H9 (cell line): ENCODE results near the gene PLD5. TPM values are rescaled to one million over a fixed set of nuclear protein-coding genes. Genes with fewer than 3 reads are reported as not detected.
A peak's percentile ranks its signal among the peaks of the same experiment; 100 is the strongest.

Experiments
- DNase-seq: peaks from one replicate; pipeline ENCODE4 v3.0.0-alpha.2; 2017
- H2AFZ ChIP-seq: one replicate; pipeline ENCODE4 v1.6.1; 2013; ENCODE audit warnings: mild to moderate bottlenecking, low read length, control low read depth, moderate library complexity
- H2AK5ac ChIP-seq: 2 replicates; pipeline ENCODE4 v1.6.1; 2013; ENCODE audit warnings: low read length, control low read depth, mixed read lengths; ENCODE audit not compliant: insufficient read length
- H2BK120ac ChIP-seq: one replicate; pipeline ENCODE4 v1.6.1; 2013; ENCODE audit warnings: low read depth, mild to moderate bottlenecking, low read length, control low read depth, inconsistent platforms; ENCODE audit not compliant: poor library complexity, severe bottlenecking
- H2BK12ac ChIP-seq: 2 replicates; pipeline ENCODE4 v1.6.1; 2013; ENCODE audit warnings: low read length, control low read depth, mixed read lengths, low read depth; ENCODE audit not compliant: insufficient read length
- H2BK15ac ChIP-seq: 2 replicates; pipeline ENCODE4 v1.6.1; 2013; ENCODE audit warnings: low read depth, low read length, control low read depth
- H2BK20ac ChIP-seq: one replicate; pipeline ENCODE4 v1.6.1; 2013; ENCODE audit warnings: low read depth, mild to moderate bottlenecking, low read length, control low read depth, inconsistent platforms; ENCODE audit not compliant: poor library complexity, severe bottlenecking
- H2BK5ac ChIP-seq: 2 replicates; pipeline ENCODE4 v1.6.1; 2013; ENCODE audit warnings: low read length, control low read depth, mixed read lengths; ENCODE audit not compliant: insufficient read length
- H3K14ac ChIP-seq: 2 replicates; pipeline ENCODE4 v1.6.1; 2013; ENCODE audit warnings: low read length, control low read depth; ENCODE audit not compliant: insufficient read depth
- H3K18ac ChIP-seq: 2 replicates; pipeline ENCODE4 v1.6.1; 2013; ENCODE audit warnings: low read depth, mild to moderate bottlenecking, mixed read lengths, low read length, control low read depth; ENCODE audit not compliant: insufficient read length
- H3K23ac ChIP-seq: 2 replicates; pipeline ENCODE4 v1.6.1; 2013; ENCODE audit warnings: low read length, control low read depth, mixed read lengths, low read depth; ENCODE audit not compliant: insufficient read length
- H3K23me2 ChIP-seq: 2 replicates; pipeline ENCODE4 v1.6.1; 2013; ENCODE audit warnings: low read depth, mild to moderate bottlenecking, mixed read lengths, low read length, control low read depth; ENCODE audit not compliant: insufficient read length, poor library complexity, severe bottlenecking
- H3K27ac ChIP-seq: 2 replicates; pipeline ENCODE4 v1.5.1; 2013; ENCODE audit warnings: low read length, control low read depth, mixed read lengths, low read depth; ENCODE audit not compliant: insufficient read length
- H3K27me3 ChIP-seq: 2 replicates; pipeline ENCODE4 v1.6.1; 2013; ENCODE audit warnings: low read length, control low read depth, inconsistent platforms; ENCODE audit not compliant: insufficient read depth
- H3K4ac ChIP-seq: 2 replicates; pipeline ENCODE4 v1.6.1; 2013; ENCODE audit warnings: low read depth, mild to moderate bottlenecking, control low read depth, inconsistent platforms, low read length, moderate library complexity
- H3K4me1 ChIP-seq: 2 replicates; pipeline ENCODE4 v1.6.1; 2013; ENCODE audit warnings: low read length, control low read depth, inconsistent platforms; ENCODE audit not compliant: insufficient read depth
- H3K4me2 ChIP-seq: 2 replicates; pipeline ENCODE4 v1.6.1; 2013; ENCODE audit warnings: low read length, control low read depth, mixed read lengths; ENCODE audit not compliant: insufficient read length, insufficient read depth
- H3K56ac ChIP-seq: 2 replicates; pipeline ENCODE4 v1.6.1; 2013; ENCODE audit warnings: low read depth, mild to moderate bottlenecking, mixed read lengths, low read length, control low read depth; ENCODE audit not compliant: insufficient read length
- H3K79me1 ChIP-seq: 2 replicates; pipeline ENCODE4 v1.6.1; 2013; ENCODE audit warnings: low read depth, mild to moderate bottlenecking, moderate library complexity, low read length, control low read depth, inconsistent platforms; ENCODE audit not compliant: insufficient read depth, poor library complexity, severe bottlenecking
- H3K79me2 ChIP-seq: 2 replicates; pipeline ENCODE4 v1.6.1; 2013; ENCODE audit warnings: low read length, control low read depth, inconsistent platforms; ENCODE audit not compliant: insufficient read depth
- H3K9ac ChIP-seq: 2 replicates; pipeline ENCODE4 v1.6.1; 2013; ENCODE audit warnings: low read length, control low read depth, mixed read lengths; ENCODE audit not compliant: insufficient read length; ENCODE audit errors: extremely low read depth
- H3K9me3 ChIP-seq: one replicate; pipeline ENCODE4 v1.6.1; 2013; ENCODE audit warnings: low read depth, low read length, inconsistent platforms; ENCODE audit not compliant: control insufficient read depth
- H3T11ph ChIP-seq: one replicate; pipeline ENCODE4 v1.6.1; 2013; ENCODE audit warnings: mild to moderate bottlenecking, low read length, control low read depth, inconsistent platforms
- H4K20me1 ChIP-seq: one replicate; pipeline ENCODE4 v1.6.1; 2013; ENCODE audit not compliant: control insufficient read depth, insufficient read length, insufficient read depth
- H4K5ac ChIP-seq: 2 replicates; pipeline ENCODE4 v1.6.1; 2013; ENCODE audit warnings: low read depth, mild to moderate bottlenecking, mixed read lengths, low read length, control low read depth; ENCODE audit not compliant: insufficient read length
- H4K8ac ChIP-seq: replicated peaks from 2 replicates; pipeline ENCODE4 v1.6.1; 2013; ENCODE audit warnings: low read length, control low read depth, mixed read lengths, low read depth; ENCODE audit not compliant: insufficient read length
- H4K91ac ChIP-seq: 2 replicates; pipeline ENCODE4 v1.6.1; 2013; ENCODE audit warnings: low read depth, mild to moderate bottlenecking, moderate library complexity, mixed read lengths, low read length, control low read depth; ENCODE audit not compliant: insufficient read length
- H3K27ac Mint-ChIP-seq, 3 experiments: 2 replicates in 2 of 3; 3 replicates in 1 of 3; pipeline ENCODE4 v1.8.0; 2020 to 2021; ENCODE audit warnings: mixed read lengths in 3 of 3, mild to moderate bottlenecking in 1 of 3, moderate library complexity in 1 of 3
- H3K27me3 Mint-ChIP-seq: 2 replicates; pipeline ENCODE4 v1.8.0; 2021; ENCODE audit warnings: low read depth, mild to moderate bottlenecking, moderate library complexity, mixed read lengths
- H3K36me3 Mint-ChIP-seq, 3 experiments: 2 replicates in 2 of 3; 3 replicates in 1 of 3; pipeline ENCODE4 v1.8.0; 2020 to 2021; ENCODE audit warnings: low read depth in 3 of 3, mixed read lengths in 3 of 3; ENCODE audit not compliant: insufficient read depth in 1 of 3
- H3K4me1 Mint-ChIP-seq, 2 experiments: 2 replicates each; pipeline ENCODE4 v1.8.0; 2020; ENCODE audit warnings: mixed read lengths in 2 of 2
- H3K4me3 Mint-ChIP-seq, 2 experiments: 2 replicates in 1 of 2; 3 replicates in 1 of 2; pipeline ENCODE4 v1.8.0; 2020 to 2021; ENCODE audit warnings: mild to moderate bottlenecking in 2 of 2, mixed read lengths in 2 of 2, moderate library complexity in 1 of 2
- H3K9me3 Mint-ChIP-seq, 2 experiments: 2 replicates in 1 of 2; 3 replicates in 1 of 2; pipeline ENCODE4 v1.8.0; 2020; ENCODE audit warnings: mild to moderate bottlenecking in 2 of 2, mixed read lengths in 2 of 2, moderate library complexity in 1 of 2
- CTCF ChIP-seq: fragments of 200-600 bp; sonication (generic); conservative IDR thresholded peaks from 3 replicates; pipeline ENCODE4 v1.8.0; 2021; ENCODE audit warnings: antibody characterized with exemption, mild to moderate bottlenecking
- WGBS: extraction: QIAGEN DNeasy Blood & Tissue Kit; methylation state at CpG from one replicate; pipeline ENCODE4 v1.1.7; 2013; ENCODE audit warnings: missing lambda C conversion rate, low lambda C conversion rate, mixed read lengths; ENCODE audit not compliant: insufficient read length; ENCODE audit errors: extremely low coverage; 5-methylcytosine and 5-hydroxymethylcytosine counted together
- total RNA-seq: library from RNA; stranded (reverse); gene quantifications from 2 replicates; pipeline ENCODE4 v1.2.1, GENCODE V29; 2021

The PLD5 gene
- total RNA-seq, 1 experiment from 2014 or later = 5.2 TPM

DNA sequence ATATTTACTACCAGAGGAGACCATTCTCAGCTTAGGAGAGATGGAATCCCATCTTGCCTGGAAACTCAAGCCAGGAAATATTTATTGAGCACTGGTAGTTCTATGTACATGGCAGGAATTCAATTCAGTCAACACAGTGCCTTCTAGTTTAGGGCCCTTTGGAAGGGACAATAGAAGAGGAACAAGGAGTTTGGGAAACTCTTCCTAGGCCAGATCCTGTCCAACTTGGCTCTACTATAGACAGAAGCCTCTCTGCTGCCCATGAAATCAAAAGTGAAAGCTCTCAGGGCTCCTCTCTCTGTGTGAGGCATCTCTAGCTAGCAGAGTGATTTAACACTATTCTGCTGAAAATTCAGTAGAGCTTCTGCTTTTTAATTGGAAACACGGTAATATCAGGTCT lies 281.0 kb downstream of the PLD5 start:
- Histone ChIP-seq H2AK5ac (no peak overlapping the region), H3T11ph (no peak overlapping the region), H4K5ac (no peak overlapping the region), H2AFZ (no peak overlapping the region), H3K9ac (no peak overlapping the region), H3K23me2 (no peaks in the 10 kb centered on the region), H3K4ac (no peak overlapping the region), H2BK15ac (no peak overlapping the region), H2BK20ac (no peak overlapping the region), H2BK5ac (no peak overlapping the region), H3K79me1 (no peaks in the 10 kb centered on the region), H3K4me2 (no peak overlapping the region), H4K20me1 (no peaks in the 10 kb centered on the region), H3K27ac (no peak overlapping the region), H4K8ac (no peak overlapping the region), H3K9me3 (no peaks in the 10 kb centered on the region), H3K79me2 (no peaks in the 10 kb centered on the region), H3K23ac (no peak overlapping the region), H2BK12ac (no peak overlapping the region), H3K56ac (no peak overlapping the region), H4K91ac (no peak overlapping the region), H3K18ac (no peak overlapping the region), H3K27me3 (no peaks in the 10 kb centered on the region), H2BK120ac (no peak overlapping the region), H3K14ac (no peak overlapping the region), H3K4me1 (peaks cover 4% of the 10 kb centered on the region)
- Mint-ChIP-seq H3K4me1 (peaks cover 16 to 24% of the 10 kb centered on the region in 2 experiments), H3K4me3 (no peak overlapping the region), H3K9me3 (no peaks in the 10 kb centered on the region), H3K36me3 (no peaks in the 10 kb centered on the region), H3K27ac (peak overlapping the region in 1 of 3 experiments; percentile 25; a peak in 1 of 7 replicates), H3K27me3 (no peaks in the 10 kb centered on the region)
- DNase-seq = no peak
- WGBS = no CpG with 5 or more reads among the region's 1 CpG
- TF ChIP-seq CTCF = no peak
